ENCODE measurements around the gene UMODL1.
A peak's percentile ranks its signal among the peaks of the same experiment; 100 is the strongest.

UMODL1 gene

DNA sequence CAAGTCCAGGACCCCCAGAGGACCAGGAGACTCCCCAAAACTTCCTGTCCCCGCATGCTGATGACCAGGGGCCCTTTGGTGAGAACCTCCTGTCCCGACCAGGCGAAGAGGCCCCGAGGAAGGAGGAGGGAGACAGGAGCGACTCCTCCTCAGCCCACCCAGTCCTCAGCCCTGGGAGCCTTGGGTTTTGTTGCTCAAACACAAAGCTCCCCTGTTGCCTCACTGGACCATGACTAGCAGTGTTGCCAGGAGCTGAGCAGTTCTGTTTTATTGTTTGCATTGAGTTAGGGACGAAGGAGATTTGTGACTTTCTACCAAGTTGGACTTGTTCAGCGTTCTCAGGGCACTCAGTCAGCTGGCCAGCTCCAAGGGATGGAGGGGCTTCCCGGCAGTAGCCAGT lies 10.0 kb downstream of the UMODL1 start:
- no peak for DNase-seq

DNA sequence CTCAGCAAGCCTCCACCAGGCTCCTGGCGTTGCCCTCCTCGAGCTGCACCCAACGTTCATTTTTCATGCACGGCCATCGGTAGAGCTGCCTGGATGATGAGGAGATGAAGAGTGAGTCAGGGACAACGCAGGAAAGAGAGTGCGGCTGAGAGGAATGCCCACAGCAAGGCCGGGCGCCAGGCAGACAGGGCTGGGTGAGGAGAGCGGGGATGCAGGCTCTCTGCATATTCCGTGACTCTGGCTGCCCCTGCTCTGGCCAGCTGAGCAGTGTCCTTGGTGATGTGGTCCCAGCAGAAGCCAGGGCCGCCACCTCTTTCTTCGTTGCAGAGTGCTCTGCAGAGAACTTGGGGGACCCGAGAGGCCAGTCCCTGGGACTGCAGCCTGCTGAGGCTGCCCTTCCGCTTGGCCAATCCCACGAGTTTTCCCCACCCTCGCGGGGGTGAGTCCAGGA lies 10.8 kb downstream of the UMODL1 start:
- no peak for DNase-seq

DNA sequence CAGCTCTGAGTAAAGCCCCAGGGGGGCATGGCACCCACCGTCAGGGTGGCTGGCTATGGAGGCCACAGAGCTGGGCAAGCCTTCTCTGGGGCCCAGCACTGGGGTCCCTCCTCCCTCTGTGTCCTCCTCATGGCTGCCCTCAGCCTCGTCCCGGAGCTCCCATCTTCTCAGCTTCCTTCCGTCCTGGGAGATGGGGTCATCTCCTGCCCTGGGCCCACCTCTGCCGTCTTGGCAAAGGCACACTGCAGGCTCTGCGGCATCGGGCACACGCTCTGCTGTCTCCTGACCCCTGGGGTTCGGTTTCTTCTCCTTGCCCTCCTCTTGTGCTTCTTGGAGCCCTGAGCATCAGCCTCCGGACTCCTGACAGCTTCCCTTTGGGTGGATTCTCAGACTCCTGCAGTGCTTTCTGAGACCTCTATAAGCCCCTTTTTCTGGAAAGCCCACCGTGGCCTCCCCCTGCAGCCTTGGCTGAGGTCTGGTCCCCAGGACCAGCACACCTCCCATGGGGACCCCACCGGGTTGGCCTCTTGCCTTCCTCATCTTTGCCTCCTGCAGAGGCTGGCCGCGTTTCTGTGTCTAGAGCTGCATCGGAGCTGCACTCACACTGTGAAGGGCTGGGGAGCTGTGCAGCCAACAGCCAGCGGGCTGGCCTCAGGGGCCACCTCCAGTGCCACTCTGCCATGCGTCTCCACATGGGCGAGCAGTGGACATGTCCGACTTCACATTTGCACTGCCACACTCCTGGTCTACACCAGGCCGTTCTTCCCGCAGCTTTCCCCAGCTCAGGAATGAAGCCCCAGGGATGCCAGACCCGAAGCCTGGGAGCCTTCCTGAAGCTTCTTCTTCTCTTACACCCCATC lies 11.6 kb downstream of the UMODL1 start:
- DNase-seq = no peak

DNA sequence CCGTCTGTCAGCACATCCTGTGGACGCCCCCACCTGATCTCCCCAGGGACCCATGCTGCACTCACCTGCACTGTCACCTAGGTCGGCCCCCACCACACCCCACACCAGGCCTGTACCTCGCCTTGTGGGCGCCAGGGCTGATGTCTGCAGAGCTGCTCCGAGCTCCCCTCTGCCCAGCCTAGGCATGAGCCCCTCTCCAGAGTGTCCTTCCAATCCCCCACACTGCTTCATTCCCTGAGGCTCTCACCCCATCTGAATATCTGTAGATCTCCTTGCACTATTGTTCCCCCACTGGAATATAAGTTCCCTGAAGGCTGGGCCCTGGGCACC lies 12.2 kb downstream of the UMODL1 start:
- no peak for DNase-seq

DNA sequence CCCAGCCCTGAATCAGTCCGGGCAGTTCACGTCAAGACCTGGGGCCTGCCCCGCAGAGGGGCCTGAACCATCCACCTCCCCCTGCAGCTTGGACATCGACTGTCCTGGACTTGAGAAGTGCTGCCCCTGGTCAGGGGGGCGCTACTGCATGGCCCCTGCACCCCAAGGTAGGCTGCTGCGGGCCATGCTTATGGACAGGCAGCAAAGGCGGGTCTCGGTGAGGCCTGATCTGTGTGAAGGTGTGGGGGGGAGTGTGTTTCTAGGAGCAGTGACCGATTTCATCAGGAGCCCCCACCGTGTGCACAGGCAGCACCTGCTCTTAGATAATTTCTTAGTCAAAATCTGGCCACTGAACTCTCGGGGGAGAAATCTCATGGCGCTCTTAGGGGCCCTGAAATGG lies 13.0 kb downstream of the UMODL1 start:
- no peak for DNase-seq

DNA sequence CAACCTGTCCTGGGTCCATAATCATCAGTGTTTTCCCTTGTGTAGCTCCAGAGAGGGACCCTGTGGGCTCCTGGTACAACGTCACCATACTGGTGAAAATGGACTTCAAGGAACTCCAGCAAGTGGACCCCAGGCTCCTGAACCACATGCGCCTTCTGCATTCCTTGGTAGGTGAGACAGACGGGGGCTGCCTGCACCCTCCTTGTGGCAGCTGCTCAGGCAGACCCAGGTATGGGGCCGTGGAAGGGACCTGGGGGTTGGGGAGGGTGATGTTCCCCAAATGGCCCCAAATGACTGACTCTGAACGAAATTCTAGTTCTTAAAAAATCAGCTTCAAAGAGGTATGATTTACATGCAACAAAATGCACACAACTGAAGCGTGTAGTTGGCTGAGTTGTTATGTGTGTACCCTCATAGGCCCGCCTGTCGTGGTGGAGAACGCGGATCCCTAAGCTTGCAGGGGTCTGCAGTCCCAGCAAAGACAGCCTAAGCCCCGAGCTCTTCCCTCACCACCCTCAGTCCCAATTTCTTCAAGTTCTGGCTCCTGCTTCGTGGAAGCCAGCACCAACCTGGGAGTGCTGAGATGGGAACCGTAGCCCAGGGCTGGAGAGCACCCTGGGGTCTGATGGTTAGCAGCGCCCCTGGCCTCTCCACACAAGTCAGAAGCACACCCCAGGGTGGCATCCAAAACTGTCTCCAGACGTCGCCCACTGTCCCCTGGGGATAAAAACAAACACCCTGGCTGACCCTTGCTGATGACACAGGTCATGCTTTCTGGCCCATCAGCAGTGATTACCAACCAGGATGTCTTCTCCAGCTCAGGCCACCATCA lies 14.3 kb downstream of the UMODL1 start:
- no peak for DNase-seq

DNA sequence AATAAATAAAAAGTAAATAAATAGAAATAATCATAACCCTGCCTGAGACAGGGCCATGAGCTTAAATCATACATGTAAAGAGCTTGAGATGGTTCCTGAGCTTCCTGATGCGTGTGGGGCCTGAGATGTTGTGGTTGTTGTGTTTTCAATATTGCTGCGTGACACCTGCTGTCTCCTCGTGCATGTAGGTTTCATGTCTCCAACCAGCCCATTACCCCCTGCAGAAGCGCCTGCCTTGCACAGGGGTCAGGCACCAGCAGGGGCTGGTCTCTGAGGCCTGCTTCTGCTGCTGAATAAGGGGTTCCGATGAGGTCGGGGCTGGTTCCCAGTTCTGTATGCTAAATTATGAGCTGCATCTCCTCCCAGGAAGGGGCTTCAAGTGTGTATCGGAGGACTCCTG lies 15.9 kb downstream of the UMODL1 start:
- DNase-seq = no peak

DNA sequence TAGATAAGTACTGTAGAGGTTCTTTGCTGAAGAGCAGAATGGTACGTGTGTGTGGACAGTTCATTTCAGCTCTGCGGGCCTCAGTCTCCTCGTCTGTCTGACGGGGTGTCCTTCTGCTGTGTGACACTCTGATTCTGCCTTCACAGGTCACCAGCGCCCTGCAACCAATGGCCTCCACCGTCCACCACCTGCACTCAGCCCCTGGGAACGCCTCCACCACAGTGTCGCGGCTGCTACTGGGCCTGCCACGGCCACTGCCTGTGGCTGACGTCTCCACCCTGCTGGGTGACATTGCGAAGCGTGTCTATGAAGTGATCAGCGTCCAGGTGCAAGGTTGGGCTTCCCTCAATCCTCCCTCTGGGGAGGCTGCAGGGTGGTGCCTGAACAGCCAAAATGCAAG lies 17.0 kb downstream of the UMODL1 start:
- no peak for DNase-seq

DNA sequence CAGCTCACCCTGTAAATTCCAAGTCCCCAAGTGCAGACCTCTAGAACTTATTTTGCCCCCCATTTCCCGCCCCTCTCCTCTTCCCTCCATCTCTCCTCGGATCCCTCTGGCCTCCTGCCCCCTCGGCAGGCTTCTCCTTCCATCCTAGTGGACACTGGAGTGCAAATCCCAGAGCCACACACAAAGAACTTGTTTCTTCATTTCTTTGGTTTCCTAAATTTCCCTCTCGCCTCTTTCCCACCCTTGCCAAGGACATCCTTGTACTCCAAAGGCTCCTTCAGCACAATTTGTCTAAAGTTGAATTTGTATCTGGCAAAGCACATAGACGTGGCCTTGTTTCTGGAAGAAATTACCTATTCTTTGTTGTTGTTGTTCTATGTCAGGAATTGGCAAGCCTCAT lies 17.5 kb downstream of the UMODL1 start:
- no peak for DNase-seq

DNA sequence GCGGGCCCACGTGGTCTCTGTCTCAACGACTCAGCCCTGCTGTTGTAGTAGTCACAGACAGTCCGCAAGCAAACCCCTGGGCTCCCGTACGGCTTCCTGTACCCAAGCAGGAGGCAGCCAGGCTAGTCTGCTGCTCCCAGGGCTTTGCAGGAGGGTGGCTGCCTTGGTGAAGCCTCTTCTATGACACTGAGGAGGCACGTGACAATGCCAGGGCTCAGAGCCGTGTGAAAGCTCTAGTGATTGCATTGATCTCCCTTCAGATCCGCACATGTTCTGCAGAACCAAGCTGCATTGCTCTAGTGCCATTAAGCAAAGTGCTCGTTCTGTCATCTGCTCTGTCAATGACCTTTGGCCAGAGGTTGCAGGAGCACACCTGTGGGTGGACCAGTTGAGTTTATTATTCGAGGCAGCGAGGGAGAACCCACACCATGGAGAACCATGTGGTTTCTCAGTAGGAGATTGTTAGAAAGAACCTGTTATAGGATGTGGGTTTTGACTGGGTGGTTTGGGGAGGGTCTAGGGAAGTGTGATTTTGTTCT lies 18.0 kb downstream of the UMODL1 start:
- no peak for DNase-seq

DNA sequence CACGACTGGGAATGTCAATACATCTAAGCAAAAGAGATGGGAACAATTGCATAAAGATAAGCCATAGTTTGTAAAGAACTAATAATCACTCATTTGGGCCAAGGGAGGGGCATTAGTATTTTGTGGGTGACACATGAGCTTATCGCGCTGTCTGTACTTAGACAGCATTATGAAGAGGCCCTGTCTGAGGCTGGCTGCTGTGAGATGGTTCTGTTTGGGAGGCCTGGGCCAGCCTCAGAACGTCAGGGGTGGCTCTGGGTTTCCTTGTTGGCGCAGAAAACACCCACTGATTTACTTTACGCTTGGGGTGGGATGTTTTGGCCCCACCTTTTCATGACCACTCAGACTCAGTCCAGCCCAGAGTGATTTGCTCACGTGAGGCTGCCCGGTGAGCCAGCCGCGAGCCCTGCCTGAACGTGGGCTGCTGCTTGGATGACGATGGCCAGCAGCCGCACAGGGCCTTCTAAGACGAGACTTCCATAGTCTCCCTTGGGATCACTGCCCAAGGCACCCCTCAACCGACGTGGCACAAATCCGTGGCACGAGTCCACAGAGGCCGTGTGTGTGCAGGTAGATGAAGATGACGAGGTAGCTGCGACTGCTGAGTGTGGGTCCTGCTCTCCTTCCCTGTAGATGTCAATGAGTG lies 18.7 kb downstream of the UMODL1 start:
- DNase-seq = no peak

DNA sequence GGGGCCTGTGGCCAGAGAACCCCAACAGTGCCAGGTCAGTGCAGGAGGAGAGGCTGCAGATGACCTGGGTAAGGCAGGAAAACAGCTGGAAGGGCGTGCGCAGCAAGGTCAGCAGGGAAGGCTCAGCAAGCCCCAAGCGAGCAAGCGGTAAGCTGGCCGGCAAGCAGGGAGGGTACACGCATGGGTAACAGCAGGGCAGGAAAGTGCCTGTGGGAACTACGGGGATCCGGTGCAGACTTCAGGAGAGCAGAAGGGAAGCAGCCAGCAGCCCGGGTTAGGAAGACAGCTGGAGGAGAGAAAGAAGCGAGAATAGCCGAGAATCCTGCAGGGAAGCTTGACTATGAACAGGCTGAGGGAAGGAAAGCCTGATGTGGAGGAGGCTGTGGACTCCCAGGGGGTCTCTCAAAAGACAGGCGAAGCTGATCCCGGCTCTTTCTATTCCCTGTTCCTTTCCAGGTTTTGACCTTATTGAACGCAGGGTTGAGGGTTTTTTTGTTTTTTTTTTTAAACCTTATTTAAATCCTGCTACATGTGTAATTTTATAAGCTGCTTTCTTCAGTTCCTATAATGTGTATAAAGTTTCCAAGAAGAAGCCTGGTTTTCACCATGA lies 20.9 kb downstream of the UMODL1 start:
- DNase-seq = no peak

DNA sequence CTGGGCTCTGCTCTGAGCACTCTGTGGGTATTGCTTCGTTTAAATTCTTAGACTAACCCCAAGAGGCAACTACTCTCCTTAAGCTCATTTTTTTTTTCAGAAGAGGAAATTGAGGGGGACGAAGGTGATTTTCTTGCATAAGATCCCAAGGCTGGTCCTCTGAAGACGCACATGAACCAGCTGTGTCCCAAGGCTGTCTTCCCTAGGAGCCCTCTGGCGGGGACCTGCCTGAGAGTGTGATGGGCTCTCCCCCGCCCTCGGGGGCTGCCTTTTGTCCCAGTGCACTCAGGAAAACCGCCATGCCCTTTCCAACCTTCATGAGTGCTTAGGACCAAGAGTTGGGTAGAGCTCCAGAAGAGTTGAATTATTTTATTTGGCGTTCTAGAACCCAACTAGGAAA lies 21.7 kb downstream of the UMODL1 start:
- no peak for DNase-seq

DNA sequence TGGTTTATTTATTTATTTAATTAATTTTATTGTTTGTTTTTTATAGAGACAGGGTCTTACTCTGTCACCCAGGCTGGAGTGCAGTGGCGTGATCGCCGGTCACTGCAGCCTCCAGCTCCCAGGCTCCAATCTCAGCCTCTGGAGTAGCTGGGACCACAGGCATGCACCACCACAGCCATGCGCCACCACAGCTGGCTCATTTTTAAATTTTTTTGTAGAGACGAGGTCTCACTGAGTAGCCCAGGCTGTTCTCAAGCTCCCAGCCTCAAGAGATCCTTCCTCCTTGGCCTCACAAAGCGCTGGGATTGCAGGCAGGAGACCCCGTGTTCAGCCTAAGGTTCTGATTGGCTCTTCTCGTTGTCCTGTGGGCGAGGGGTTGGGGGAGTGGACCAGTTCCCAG lies 22.1 kb downstream of the UMODL1 start:
- no peak for DNase-seq

DNA sequence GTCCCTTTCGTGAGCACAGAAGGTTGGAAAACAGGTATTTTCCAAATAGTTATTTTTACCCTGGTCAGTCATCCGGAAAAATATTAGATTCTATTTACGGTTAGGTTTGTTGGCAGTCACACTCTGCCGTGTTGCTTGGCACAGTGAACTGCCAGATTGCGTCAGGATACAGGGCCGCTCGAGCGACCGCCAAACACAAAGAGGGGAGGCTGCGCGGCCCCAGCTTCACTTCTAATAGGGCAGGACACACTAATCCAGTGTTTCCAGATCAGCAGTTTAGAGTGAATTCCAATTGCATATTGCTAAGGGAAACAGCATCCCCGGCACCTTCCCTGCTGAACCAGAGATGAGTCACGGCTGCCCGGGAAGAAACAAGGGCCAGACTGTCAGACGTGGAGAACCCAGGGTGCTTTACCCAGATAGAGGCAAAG lies 22.9 kb downstream of the UMODL1 start:
- DNase-seq = peak; percentile 61

DNA sequence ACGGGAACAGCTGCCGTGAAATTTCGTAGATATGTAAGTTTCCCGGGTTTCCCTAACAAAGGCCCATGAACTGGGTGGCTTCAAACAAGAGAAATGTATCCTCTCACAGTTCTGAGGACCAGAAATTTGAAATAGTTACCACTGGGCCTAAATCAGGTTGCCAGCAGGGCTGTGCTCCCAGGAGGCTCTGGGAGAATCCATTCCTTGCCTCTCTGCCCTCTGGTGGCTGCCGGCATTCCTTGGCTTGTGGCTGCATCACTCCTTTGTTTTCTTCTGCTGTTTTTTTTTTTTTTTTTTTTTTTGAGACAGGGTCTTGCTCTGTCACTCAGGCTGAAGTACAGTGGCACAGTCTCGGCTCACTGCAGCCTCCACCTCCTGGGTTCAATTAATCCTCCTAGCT lies 23.7 kb downstream of the UMODL1 start:
- no peak for DNase-seq

DNA sequence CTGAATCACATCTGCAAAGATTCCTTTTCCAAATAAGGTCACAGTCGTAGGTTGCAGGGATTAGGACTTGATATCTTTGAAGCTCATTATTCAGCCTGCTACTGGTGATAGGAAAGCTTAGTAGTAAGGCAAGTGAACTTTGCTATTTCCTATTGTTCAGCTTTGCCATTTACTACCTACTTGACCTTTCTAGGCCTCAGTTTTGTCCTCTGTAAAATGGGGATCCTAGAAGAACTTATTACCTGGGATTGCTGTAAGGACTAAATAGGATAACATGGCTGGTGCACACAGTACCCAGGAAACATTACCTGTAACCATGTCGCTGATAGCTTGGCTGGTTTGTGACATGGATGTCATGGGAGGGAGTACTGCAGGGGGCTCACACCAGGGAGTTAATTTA lies 24.5 kb downstream of the UMODL1 start:
- no peak for DNase-seq

DNA sequence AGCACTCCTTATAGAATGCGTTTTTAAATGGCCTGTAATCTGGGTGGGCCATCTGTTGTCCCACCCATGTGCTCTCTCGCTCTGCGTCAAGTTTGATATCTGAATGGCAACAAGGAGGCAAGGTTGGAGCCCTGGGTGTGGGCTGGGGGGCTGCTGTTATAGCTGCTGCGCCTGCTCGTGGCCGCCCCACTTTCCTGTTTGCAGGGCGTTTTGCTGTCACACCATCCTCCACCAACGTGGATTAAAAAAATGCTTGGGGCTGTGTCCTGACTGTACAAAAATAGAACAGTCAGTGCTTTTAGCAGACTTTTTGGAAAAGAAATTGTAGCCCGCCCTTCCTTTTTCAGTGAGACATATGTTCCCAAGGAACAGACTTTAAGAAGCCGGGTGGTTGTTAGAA lies 25.4 kb downstream of the UMODL1 start:
- no peak for DNase-seq

DNA sequence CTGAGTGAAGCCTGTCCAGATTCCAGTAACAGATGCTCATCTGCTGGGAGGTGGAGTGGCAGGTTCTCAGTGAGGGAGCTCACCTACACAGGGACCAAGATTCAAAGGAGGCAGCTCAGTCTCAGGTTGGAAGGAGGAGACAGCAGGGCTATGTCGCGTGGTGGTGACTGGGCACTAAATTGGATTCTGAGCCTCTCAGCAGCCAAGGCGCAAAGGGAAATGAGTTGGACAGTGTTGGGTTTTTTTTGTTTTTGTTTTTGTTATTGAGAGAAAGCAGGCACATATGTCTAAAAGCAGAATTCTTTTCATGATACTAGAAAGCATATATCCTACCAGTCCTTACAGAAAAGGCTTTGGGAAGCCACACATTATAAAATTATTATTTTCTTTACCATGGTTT lies 26.2 kb downstream of the UMODL1 start:
- no peak for DNase-seq

DNA sequence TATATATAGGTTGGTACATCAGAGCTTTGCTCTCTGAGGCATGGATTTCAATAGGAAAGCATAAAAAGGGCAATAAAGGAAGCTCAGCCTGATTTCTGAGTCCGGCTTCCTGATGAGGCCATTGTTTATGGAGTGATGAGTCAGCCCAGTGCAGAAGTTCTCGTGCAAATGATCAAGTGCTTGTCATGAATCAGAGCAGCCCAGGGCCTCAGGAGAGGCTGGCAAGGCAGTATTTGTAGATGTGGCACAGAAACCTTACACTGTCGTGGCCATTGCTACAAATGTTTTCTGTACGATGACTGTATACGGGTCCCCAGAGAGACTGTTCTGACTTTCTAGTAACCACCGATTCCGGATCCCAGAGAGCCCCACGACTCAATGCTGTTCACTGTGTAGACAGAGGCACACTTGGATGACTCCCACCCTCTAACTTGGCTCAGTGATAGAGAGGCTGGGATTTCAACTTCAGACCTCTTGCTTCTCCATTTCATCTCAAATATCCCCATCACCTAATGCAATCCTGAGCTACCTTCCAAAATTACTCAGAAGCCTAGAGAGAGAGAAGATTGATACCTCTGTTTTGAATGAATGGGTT lies 26.8 kb downstream of the UMODL1 start:
- peak; percentile 80 for DNase-seq

DNA sequence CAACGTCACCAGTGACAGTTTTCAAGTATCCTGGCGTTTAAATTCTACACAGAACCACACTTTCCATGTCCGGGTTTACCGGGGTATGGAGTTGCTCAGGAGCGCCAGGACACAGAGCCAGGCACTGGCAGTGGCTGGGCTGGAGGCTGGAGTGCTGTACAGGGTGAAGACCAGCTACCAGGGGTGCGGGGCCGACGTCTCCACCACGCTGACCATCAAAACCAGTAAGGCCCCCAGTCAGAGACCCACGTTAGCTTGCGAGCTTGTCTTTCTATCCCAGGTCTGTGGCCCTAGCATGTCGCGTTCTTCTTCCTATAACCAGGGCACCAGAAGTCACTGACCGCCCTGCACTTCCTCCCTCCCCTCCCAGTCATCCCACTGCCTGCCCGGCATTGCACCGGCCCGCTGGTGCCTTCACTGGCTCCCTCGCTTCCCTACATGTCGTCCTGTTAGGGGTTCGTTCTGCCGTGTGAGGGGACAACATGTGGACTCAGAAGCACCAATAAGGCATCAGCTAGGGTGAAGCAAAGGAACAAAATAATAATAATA lies 27.9 kb downstream of the UMODL1 start:
- no peak for DNase-seq

DNA sequence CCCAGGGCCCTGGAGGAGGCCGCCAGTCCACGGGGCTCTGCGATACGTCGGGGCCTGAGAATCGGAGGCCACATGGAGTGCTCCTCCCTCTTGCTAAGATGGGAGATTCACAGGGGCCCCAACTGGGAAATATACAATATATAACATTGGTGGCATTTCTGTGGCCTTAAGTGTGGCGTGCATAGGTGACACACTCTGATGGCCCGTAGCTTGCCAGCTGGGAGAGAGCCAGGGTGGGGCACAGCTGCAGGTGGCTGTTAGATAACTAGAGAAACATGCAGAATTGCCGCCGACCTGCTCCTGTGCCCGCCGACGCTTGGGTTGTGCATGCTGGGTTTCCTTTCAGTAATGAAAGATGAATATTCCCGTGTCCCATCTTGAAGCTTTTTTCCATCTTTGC lies 30.1 kb downstream of the UMODL1 start:
- peak; percentile 15 for DNase-seq
